COR-L47 (cell line): ENCODE measurements around the gene CDK9.

Experiments
- DNase-seq: peaks from one replicate; lab custom pipeline; 2025; lab: John Stamatoyannopoulos, UW

The CDK9 gene

GRCh38 chr9:127803507-127804352 lies 17.9 kb downstream of the CDK9 start:
- no peak for DNase-seq

- no peak for DNase-seq
Measured at GRCh38 chr9:127805620-127806019, 19.8 kb downstream of the CDK9 start.

GRCh38 chr9:127806871-127807270 lies 21.0 kb downstream of the CDK9 start:
- no peak for DNase-seq

- DNase-seq: no peak
Measured at GRCh38 chr9:127808347-127809001, 22.6 kb downstream of the CDK9 start.

GRCh38 chr9:127809002-127809539 lies 23.2 kb downstream of the CDK9 start:
- DNase-seq: no peak

GRCh38 chr9:127809540-127810377 lies 23.9 kb downstream of the CDK9 start:
- no peak for DNase-seq

- no peak for DNase-seq
Measured at GRCh38 chr9:127810378-127811187, 24.7 kb downstream of the CDK9 start.

GRCh38 chr9:127812011-127812410 lies 26.2 kb downstream of the CDK9 start:
- DNase-seq: no peak

- DNase-seq: no peak
Measured at GRCh38 chr9:127812936-127813675, 27.3 kb downstream of the CDK9 start.

- DNase-seq: no peak
Measured at GRCh38 chr9:127813686-127814226, 27.9 kb downstream of the CDK9 start.

- no peak for DNase-seq
Measured at GRCh38 chr9:127814619-127815511, 29.0 kb downstream of the CDK9 start.

- DNase-seq: no peak
Measured at GRCh38 chr9:127815512-127816361, 29.9 kb downstream of the CDK9 start.

GRCh38 chr9:127816362-127816725 lies 30.5 kb downstream of the CDK9 start:
- DNase-seq: no peak

GRCh38 chr9:127816728-127817127 lies 30.9 kb downstream of the CDK9 start:
- no peak for DNase-seq

GRCh38 chr9:127817881-127818434 lies 32.1 kb downstream of the CDK9 start:
- DNase-seq: no peak

GRCh38 chr9:127818574-127818973 lies 32.7 kb downstream of the CDK9 start:
- DNase-seq: no peak

- DNase-seq: no peak
Measured at GRCh38 chr9:127822108-127822507, 36.3 kb downstream of the CDK9 start.
